Measurements from ENCODE around the gene CYP2F1.
"Not testable (repeated sequence)": the region's sequence is repeated elsewhere in the genome, so short reads cannot be mapped to it uniquely, and the experiment has no call there.

Gene CYP2F1

DNA sequence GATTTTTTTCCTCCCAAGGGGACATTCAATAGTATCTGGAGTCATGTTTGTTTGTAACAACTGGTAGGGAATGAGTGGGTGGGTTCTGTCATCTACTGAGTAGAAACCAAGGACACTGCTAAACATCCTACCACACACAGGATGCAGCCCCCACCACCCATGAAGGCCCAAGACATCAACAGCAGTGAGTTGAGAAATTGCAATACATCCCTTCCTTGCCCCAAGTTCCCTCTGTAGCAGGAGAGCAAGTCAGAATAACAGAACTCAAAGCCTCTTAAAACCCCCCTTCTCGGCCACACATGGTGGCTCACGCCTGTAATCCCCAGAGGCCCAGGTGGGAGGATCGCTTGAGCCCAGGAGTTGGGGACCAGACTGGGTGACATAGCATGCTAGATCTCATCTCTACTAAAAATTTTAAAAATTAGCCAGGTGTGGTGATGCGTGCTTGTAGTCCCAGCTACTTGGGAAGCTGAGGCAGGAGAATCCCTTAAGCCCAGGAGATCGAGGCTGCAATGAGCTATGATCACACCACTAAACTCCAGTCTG lies 2.4 kb upstream of the CYP2F1 start:
- no peak for TF ChIP-seq ZNF274 (IDR thresholded peaks at IDR 0.05; ENCODE audit: low read depth, low read length)
- no peak overlapping the region for H3K4me3 ChIP-seq (ENCODE audit: low read length)

DNA sequence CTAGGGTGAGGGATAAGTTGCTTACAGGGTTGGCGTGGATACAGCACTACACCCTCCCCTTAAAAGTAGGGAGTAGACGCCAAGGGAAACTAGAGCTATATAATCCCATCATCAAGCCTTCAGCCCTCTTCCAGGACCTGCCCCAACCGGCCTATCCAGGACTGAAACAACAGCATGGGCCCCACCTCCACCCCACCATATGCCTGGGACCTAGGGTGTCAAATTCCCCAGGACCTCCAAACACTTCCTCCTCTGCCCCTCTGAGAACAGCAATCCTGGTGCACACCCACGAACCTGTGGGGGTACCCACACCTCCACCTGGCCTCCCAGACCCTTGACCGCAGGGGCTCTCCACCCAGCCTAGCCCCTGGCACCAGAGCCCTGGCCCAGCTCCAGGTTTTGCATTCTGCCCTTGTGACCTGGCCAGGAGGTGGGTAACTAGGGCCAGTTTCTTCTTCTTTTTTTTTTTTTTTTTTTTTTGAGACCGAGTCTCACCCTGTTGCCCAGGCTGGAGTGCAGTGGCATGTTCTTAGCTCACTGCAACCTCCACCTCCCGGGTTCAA lies 1.4 kb upstream of the CYP2F1 start:
- no peak for TF ChIP-seq ZNF274 (IDR thresholded peaks at IDR 0.05; ENCODE audit: low read depth, low read length)

DNA sequence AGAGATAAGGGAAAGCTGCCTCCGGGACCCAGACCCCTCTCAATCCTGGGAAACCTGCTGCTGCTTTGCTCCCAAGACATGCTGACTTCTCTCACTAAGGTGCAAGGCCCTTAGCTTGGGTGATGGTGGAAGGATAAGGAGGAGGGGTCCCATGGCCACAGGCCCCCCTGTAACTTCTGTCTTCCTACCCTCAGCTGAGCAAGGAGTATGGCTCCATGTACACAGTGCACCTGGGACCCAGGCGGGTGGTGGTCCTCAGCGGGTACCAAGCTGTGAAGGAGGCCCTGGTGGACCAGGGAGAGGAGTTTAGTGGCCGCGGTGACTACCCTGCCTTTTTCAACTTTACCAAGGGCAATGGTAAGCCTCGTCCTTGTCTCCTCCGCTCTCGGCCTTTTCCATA lies 2.0 kb downstream of the CYP2F1 start:
- no peak overlapping the region for H3K4me3 ChIP-seq (ENCODE audit: low read length)
- no peak for TF ChIP-seq ZNF274 (IDR thresholded peaks at IDR 0.05; ENCODE audit: low read depth, low read length)

More for the DNA sequence above, 1.4 kb upstream of the CYP2F1 start:
- H3K4me3 ChIP-seq (ENCODE audit: low read length) = no peak overlapping the region

DNA sequence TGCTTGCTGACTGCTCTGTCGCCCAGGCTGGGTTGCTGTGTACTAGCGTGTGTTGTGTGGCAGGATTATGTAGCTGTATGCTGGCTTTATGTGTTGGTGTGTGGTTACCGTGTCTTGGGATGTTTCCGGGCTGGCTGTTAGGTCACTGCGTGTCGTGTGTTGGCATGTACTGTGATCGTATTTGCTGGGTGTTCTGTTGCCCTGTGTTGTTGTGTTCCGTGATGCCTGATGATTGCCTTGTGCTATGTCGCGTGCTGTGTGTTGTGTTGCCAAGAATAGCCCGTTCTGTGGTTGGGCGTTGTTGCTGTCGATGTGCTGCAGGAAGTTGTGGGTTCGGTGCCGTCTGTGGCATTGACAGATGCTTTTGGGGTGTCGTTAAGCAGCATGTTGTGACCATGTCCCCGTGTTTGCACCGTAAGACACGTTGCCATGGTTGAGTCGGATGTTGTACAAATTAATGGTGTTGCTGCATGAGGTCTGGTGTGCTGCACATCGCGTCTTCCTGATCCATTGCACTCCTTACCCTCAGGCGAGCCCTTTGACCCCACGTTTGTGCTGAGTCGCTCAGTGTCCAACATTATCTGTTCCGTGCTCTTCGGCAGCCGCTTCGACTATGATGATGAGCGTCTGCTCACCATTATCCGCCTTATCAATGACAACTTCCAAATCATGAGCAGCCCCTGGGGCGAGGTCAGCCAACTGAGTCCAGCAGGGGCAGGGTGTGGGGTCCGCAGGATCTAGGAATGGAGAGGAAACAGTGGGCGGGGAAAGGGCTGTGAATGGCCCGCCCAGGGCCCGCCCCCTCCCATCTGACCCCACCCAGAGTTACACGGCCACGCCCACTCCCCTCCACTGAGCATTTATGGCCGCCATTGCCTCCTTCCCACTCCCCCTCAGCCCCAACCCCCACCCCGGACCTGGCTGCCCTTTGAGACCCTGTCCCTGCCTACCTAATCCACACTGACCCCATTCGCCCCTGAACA lies 7.0 kb downstream of the CYP2F1 start:
- not testable (repeated sequence) for H3K4me3 ChIP-seq (ENCODE audit: low read length)

DNA sequence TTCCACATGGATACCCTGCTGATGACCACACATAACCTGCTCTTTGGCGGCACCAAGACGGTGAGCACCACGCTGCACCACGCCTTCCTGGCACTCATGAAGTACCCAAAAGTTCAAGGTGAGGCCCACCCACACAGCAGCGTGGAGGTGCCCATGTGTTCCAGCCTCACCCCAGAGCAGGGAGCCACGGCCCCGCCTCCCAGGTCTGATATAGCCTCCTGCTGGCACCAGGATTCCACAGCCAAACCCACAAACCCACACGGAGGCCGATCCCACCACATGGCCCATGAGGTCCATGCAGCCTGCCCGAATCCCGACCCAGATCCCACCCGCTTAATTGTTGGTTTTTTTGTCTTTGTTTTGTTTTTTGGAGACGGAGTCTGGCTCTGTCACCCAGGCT lies 8.6 kb downstream of the CYP2F1 start:
- H3K4me3 ChIP-seq (ENCODE audit: low read length) = not testable (repeated sequence)

DNA sequence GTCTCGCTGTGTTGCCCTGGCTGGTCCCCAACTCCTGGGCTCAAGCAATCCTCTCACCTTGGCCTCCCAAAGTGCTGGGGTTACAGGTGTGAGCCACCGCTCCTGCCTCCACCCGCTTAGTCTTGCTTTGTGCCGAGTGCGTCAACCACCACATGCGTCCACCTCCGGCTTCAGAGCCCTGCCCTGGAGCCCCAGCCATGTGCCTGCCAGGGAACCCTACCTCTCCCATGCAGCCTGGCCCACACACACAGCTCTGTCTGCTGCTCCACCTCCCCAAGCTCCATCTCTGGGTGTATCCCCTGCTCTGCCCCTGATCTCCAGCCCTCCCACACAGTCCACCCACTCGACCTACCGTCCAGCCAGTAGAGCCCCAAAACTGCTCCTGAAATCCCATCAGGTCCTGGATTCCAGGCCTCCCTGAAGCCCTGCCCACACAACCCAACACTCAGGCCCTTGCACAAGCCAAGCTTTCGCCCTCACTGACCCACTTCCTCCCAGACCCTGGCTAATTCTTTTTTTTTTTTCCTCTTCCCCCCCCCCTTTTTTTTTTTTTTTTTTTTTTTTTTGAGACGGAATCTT lies 9.6 kb downstream of the CYP2F1 start:
- H3K4me3 ChIP-seq (ENCODE audit: low read length) = no peak overlapping the region
- TF ChIP-seq ZNF274 (IDR thresholded peaks at IDR 0.05; ENCODE audit: low read depth, low read length) = no peak

DNA sequence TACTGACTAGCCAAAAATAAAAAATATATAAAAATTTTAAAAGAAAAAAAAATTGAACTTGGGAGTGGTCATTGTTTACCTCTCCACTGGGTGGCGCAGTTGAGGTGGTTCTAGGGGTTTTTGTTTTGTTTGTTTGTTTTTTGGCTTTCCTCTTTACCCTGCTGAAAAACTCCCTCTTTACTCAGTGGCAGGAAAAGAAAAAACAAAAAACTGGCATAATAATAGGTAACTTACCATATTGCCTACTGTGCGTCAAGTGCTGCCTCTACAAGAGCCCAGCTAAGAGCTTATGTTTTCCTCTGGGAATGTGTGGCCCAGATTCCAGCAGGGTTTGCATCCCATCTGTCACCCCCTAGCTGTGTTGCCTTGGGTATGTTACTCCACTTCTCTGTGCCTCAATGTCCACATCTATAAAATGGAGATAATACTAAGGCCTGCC lies 12.6 kb downstream of the CYP2F1 start:
- H3K4me3 ChIP-seq (ENCODE audit: low read length) = not testable (repeated sequence)

DNA sequence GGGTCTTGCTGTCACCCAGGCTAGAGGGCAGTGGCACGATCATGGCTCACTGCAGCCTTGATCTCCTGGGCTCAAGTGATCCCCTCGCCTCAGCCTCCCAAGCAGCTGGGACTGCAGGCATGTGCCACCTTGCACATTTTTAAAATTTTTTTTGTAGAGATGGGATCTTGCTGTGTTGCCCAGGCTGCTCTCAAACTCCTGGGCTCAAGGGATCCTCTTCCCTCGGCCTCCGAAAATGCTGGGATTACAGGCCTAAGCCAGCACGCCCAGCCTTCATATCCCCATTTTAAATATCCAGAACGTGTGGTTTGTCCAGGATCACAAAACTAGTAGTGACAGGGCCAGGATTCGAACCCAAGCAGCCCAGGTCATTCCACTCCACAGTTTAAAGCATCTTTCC lies 13.1 kb downstream of the CYP2F1 start:
- not testable (repeated sequence) for H3K4me3 ChIP-seq (ENCODE audit: low read length)

DNA sequence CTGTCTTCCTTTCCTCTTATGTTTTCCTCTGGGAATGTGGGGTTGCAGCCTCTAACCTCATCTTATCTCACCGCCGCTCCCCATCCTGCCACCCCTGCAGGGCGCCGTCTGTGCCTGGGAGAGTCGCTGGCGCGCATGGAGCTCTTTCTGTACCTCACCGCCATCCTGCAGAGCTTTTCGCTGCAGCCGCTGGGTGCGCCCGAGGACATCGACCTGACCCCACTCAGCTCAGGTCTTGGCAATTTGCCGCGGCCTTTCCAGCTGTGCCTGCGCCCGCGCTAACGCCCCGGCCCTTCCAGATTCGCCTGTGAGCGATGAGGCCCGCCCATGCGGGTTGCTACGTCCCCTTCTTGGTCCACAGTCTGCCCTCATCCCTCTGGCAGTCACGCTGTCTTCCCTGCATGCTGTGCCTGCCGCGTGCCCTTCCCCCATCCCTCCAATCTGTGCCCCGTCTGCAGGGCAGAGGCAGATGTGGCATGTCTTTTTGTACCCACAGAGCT lies 13.6 kb downstream of the CYP2F1 start:
- H3K4me3 ChIP-seq (ENCODE audit: low read length) = not testable (repeated sequence)

DNA sequence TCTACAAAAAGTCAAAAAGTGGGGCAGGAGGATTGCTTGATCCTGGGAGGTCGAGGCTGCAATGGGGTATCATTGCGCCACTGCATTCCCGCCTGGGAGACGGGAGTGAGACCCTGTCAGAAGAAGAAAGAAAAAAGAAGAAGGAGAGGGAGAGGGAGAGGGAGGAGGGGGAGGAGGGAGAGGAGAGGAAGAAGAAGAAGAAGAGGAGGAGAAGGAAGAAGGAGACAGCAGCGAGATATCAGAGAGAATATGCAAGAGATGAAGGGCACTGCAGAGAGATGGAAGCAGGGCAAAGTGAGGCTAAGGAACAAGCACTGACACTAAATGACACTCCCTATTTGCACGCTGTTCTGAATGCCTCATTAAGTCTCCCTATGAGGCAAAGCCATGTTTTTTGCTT lies 14.5 kb downstream of the CYP2F1 start:
- no peak overlapping the region for H3K4me3 ChIP-seq (ENCODE audit: low read length)
- no peak for TF ChIP-seq ZNF274 (IDR thresholded peaks at IDR 0.05; ENCODE audit: low read depth, low read length)

DNA sequence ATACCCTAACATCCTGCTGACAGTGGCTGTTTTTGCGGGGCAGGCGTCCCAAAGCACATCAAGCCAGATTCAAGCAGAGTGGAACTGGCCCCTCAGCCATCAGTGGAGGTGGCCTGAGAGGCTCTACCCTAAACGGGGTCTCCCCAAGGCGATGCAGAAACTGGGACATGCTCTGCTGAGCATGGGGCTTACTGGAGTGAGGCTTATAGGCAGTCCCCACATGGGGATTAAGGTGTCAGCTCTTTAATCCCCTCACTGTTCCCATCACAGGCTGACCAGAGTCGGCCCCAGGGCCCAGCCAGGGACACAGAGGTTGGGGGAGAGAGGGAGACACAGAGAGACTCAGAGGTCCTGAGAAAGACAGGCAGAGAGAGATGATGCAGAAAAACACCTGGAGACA lies 17.0 kb downstream of the CYP2F1 start:
- no peak overlapping the region for H3K4me3 ChIP-seq (ENCODE audit: low read length)
- no peak for TF ChIP-seq ZNF274 (IDR thresholded peaks at IDR 0.05; ENCODE audit: low read depth, low read length)

DNA sequence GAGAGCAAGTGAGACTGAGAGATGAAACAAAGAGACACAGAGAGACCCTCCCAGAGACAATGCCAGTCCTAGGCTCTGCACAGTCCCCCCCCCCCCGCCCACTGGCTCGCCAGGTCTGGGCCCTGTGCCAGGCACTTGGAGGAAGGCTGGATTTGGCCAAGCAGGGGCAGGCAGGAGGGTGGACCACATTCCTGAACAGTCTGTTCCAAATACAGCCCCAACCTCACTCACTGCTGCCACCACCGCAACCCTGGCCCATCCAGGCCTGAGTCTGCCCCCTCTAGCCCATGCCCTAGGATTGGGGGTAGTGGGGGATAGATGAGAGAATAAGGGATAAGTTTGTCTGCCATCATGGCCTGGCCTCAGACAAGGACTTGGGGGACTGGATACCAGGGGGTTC lies 19.0 kb downstream of the CYP2F1 start:
- no peak overlapping the region for H3K4me3 ChIP-seq (ENCODE audit: low read length)
- no peak for TF ChIP-seq ZNF274 (IDR thresholded peaks at IDR 0.05; ENCODE audit: low read depth, low read length)

DNA sequence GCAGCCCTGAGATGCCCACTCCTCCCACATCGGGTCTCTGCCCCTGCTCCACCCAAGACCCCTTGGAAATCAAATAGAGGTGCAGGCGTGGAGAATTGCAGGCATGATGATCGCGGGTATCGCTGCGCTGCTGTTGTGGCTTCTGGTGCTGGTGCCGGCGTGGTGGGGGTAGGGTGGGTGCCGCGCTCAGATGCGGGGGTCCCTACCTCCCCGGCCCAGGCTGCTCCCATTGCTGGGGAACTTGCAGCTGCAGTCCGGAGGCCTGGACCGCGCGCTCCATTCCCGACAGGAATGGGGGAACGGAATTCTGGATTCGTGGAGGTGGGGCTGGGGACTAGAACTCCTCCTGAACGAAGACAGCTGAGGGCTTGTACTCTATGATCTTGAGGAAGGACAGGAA lies 20.4 kb downstream of the CYP2F1 start:
- no peak for TF ChIP-seq ZNF274 (IDR thresholded peaks at IDR 0.05; ENCODE audit: low read depth, low read length)
- H3K4me3 ChIP-seq (ENCODE audit: low read length) = no peak overlapping the region

DNA sequence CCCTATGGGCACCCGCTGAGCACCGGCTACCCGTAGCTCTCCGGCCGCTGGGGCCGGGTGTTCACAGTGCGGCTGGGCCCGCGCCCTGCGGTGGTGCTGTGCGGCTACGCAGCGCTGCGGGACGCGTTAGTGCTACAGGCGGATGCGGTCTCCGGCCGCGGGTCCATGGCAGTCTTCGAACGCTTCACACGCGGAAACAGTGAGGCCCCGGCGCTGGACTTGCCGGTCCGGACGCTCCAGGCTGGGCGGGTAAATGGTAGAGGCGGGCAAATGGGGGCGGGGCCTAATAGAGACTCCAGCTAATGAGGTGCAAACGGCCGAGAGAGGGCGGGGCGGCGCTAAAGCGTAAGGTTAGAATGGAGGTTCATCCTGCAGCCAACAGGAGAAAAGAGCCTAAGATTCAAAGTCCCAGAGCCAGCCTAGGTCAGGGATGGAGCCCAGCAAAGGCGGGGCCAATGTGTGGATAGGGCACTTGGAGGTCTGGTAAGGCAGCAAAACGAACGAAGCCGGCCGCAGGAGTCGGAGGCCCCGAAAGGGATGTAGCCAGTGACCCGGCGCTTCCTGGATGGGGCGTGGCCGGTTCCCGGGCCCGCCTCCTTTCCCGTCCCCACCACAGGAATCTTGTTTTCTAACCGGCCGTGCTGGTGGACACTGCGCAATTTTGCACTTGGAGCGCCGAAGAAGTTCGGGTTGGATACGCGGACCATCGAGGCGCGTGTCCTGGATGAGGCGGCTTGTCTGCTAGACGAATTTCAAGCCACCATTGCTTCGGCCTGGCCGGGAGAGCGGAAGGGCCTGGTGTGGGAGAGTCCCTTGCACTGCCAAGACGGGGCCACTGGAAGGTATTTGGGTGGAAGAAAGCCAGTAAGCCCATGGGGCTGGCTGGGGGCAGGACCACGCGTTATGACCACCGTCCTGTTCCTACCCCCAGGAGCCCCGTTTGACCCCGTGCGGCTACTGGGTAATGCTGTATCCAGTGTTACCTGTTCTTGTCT lies 21.5 kb downstream of the CYP2F1 start:
- H3K4me3 ChIP-seq (ENCODE audit: low read length) = peak overlapping the region; percentile 20; the same call in 1 of the 2 replicates
